Epidermal melanocyte (primary cell): Measurements from ENCODE around the gene DNM2.
"Not testable (repeated sequence)": the region's sequence is repeated elsewhere in the genome, so short reads cannot be mapped to it uniquely, and the experiment has no call there.

Source experiments
- DNase-seq: peaks from one replicate; pipeline ENCODE4 v3.0.0; 2011; ENCODE audit warnings: low spot score; ENCODE audit not compliant: insufficient read length

Gene DNM2

DNA sequence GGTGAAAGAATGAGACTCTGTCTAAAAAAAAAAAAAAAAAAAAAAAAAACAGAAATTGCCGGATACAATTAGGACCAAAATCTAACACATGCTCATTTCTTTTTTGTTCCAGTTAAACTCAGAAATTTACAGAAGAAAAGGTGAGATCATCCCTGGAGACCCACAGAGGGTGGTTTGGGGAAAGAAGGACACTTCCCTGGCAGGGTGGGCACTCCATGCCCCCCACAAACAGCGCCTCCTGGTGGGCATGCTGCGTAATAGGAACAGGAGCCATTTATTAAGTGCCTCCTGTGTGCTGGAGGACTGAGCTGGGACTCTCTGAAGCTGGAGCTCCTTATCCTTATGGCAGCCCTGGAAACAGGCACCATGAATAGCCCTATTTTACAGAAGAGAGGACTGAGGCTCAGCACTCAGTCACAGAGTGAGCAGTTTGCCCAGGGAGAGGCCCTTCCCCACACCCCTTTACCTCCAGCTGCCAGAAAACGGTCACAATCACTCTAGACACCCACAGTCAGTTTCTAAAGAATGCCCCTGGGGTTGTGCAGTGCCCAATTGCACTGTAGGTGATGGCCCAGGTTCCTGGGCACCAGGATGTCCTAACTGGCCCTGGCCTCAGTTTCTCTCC is 140.4 kb downstream of the DNM2 start:
- DNase-seq, result no peak

DNA sequence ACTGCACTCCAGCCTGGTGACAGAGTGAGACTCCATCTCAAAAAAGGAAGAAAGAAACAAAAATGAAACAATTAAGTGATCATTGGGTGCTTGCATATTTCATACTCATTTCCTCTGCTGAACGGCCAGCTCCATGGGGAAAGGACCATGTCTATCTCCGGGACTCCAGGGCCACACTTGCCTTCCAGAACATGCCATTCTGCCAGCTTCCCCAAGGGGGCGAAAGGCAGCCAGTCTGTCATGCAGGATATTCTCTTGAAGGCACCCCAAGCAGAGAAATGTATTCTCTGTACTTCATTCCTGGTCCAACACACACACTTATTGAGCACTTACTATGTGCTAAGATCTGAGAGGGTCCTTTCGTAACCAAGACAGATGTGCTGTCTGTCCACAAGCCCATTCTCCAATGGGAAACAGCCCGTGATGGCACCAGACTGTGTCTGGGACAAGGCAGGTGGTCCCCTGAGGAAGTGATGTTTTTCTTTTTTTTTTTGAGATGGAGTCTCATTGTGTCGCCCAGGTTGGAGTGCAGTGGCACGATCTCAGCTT is 143.3 kb downstream of the DNM2 start:
- no peak for DNase-seq

DNA sequence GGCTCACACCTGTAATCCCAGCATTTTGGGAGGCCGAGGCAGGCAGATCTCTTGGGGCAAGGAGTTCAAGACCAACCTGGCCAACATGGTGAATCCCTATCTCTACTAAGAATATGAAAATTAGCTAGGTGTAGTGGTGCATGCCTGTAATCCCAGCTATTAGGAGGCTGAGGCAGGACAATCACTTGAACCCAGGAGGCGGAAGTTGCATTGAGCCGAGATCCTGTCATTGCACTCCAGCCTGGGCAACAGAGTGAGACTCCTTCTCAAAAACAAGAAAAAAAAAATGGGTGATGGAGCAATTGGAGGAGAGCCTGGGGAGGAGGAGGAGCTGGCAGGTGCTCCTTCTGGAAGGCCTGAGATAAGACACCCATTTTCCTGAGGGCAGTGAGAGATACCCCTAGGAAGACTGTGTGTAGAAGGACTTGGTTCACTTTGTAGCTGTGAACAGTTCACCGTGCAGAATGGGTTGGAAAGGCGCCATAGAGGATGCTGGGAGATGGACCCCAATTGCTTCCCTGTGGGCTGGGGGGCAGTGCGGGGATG is 144.8 kb downstream of the DNM2 start:
- no peak for DNase-seq

DNA sequence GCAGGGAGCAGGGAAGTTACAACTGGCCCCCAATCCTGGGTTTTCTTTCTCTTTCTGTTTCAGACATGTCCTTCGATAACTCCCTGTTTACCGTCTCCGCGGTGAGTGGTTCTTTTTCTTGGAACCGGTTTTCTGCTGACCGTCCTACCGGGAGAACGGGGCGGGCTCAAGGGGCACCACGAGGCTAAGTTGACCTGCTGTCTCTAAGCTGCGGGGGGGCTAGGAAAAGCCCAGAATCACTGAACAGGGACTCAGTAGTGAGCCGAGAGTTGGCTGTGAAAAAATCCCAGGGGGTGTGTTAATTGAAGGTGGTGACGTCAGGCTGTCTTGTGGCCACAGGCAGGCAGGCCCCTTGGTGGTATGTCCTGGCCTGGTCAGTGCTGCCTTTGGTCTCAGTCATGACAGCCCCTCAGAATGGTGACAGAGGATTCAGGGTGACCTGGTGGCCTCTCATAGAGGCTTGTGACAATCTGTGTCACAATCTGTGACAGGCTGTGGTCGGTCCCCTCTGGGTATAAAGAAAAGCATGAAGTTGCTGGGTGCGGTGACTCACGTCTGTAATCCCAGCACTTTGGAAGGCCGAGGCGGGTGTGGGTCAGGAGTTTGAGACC is 145.3 kb downstream of the DNM2 start:
- DNase-seq, result no peak

DNA sequence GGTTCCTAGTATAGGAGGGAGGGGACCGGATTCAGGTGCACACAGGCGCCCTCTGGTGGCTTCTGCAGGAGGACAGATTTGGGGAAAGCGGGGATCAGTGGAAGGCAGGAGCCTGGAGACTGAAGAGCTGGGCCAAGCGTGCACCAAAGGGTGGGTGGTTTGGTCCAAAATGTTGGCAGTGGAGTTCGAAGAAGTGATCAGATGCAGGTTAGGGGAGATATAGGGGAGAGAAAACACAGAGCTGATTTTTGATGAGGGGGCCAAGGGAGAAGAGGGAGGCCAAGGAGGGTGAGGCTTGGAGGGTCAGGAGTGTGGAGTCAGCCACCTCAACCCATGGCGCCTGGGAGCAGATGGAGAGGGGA is 146.6 kb downstream of the DNM2 start:
- peak; percentile 96 for DNase-seq

DNA sequence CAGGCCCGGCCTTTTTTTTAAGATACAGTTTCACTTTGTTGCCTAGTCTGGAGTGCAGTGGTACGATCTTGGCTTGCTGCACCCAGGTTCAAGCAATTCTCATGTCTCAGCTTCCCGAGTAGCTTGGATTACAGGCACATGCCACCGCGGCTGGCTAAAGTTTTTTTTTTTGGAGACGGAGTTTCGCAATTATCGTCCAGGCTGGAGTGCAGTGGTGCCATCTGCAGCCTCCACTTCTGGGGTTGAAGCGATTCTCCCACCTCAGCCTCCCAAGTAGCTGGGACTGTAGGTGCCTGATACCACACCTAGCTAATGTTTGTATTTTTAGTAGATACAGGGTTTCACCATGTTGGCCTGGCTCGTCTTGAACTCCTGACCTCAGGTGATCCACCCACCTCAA is 148.6 kb downstream of the DNM2 start:
- no peak for DNase-seq

DNA sequence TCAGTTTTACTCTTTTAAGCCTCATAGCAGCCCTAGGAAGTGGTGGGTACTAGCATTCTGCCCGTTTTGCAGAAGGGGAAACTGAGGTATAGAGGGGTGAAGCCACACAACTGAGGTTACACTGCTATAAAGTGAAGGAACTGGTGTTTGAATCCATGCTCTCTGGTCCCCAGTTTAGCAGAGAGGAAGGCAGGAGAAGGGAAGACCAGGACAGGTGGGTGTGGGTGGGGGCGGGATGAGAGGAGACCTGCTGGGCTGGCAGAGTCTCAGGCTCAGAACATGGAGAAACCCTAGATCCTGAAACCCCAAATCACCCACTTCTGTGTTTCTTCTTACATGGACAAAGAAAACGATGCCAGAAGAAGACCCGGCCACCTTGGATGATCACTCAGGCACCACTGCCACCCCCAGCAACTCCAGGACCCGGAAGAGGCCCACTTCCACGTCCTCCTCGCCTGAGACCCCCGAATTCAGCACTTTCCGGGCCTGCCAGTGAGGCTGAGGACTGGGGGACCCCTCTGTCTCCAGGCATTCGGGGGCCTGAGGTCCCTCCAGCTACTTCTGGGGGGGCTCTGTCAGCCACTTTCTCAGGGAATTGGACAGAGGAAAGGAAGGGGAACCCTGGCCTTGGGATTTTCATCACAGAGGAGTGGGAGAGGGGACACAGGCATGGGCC is 151.1 kb downstream of the DNM2 start:
- DNase-seq, result no peak

DNA sequence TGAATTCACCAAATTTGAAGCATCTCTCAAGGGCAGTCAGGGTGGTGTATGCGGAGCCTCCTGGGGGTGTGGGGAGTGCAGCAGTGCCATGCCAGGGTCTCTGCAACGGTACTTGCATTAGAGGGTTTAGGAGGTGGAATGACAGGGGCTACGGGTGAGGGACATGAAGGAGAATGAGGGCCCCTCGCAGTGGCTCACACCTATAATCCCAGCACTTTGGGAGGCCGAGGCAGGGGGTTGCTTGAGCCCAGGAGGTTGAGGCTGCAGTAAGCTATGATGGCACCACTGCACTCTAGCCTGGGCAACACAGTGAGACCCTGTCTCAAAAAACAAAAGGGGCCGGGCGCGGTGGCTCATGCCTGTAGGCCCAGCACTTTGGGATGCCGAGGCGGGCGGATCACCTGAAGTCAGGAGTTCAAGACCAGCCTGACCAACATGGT is 152.0 kb downstream of the DNM2 start:
- DNase-seq, result not testable (repeated sequence)

DNA sequence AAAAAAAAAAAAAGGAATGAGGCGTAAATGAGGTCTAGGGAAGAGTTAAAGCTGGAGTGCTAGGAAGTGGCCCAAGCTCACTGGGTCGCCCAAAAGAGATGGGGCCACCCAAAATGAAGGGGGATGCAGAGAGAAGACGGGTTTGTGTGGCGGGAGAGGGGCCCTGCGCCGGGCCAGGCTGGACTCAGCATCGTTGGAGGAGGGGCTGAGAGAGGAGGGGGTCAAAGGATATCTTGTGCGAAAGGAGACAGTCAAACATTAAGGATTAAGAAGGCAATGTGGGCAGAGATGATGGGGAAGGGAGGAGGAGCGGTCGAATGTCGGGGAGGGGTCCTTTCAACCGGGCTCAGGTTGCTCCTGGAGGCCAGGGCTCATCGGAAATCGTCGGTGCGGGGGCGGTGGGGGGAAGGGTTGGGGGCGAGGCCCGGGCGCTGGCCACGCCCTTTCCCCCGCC is 152.6 kb downstream of the DNM2 start:
- DNase-seq, result no peak

DNA sequence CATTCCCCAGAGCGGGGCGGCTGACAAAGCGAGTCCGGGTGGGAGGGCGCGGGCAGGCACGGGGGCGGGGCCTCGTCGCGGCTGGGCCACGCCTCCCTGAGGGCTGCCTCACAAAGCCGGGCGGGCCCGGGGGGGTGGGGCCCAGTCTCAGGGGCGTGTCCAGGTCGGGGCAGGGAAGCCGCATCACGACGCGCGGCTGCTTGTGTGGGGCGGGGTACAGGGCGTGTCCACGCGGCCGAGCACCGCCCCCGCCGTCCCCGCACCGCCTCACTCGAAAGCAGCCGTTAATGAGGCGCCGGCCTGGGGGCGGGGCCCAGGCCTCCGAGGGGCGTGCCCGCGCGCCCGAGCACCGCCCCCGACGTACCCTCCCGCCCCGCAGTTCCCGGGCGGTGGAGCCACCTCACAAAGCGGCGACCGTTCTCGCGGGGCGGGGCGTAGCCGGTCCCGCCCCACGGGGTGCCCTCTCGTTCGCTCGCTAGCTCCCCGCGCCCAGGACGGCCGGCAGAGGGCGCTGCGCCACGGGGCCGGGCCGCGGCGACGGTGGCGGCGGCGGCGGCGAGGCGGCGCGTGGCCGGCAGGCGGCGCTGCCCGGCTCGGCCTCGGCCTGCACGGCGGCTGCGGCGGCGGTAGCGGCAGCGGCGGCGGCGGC is 153.2 kb downstream of the DNM2 start, which contains the start of gene CARM1:
Gene CARM1 (plus strand): TSS at position 599 of the 649 bp plus-strand sequence. CDS start 150 bp downstream, outside the sequence.
- DNase-seq, result peak; percentile 98

DNA sequence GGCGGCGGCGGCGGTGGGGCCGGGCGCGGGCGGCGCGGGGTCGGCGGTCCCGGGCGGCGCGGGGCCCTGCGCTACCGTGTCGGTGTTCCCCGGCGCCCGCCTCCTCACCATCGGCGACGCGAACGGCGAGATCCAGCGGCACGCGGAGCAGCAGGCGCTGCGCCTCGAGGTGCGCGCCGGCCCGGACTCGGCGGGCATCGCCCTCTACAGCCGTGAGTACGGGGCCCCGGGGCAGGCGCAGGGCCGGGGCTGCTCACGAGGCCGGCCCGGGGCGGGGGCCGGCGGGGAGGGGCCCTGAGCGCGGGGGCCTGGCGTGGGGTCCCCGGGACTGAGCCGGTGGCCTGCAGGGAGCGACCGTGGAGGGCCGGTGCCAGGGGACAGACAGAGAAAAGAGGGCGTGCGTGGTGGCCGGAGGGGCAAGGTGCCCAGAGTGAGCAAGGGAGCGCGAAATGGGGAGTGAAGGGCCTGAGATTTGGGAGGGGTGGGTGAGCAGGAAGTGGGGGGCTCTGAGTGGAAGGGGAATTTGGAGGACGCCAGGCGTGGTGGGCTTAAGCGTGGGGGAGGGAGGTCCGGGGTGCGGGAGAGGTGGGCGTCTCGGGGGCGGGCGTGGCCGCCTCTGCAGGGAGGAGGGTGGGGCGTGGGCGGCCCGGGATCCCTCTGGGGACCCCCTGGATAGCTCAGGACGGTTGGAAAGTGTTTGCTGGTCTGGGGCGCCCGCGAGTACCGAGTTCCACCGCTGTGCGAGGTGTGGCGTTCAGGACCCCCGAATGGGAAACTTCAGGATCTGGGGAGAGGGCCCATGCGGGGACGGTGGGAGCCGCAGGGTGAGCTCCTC is 154.0 kb downstream of the DNM2 start:
- DNase-seq, result no peak

DNA sequence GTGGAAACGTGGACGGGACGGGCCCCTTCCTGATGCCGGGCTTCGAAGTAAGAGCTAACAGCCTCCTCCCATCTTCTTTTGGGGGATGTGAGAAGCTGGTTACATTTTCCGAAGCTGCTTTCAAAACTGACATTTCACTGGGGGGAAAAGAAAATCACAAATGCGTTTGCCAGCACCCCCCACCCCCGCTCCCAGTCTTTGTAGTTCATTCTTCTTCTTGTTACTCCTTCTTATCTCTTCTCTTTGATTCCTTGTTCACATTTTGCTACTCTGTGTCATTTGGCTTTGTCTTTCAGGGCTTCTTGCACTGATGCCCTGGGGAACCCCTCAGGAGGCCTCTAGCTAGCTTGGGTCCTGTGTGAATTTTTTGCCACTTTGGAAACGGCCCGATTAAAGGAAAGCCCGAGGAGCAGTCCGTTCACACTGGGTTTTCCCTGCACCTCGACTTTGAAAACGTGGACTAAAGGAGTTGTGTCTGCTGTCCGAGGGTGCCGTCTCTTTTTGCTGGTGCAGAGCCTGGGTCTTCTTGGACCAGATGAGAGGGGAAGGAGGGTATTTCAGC is 154.7 kb downstream of the DNM2 start:
- DNase-seq, result no peak

DNA sequence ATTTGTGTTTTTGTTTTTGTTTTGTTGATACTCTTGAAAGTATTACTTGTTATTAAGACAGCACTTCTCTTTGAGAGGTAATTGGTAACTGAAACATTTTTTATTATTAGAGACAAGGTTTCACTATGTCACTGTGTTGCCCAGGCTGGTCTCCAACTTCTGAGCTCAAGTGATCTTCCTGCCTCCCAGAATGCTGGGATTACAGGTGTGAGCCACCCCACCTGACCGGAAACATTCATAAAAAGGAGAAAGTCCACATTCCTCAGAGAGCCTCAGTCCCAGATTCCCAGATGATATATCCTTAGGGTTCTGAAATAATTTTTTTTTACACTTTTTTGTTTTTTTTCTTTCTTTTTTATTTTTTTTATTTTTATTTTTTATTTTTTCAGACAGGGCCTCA is 156.1 kb downstream of the DNM2 start:
- no peak for DNase-seq

DNA sequence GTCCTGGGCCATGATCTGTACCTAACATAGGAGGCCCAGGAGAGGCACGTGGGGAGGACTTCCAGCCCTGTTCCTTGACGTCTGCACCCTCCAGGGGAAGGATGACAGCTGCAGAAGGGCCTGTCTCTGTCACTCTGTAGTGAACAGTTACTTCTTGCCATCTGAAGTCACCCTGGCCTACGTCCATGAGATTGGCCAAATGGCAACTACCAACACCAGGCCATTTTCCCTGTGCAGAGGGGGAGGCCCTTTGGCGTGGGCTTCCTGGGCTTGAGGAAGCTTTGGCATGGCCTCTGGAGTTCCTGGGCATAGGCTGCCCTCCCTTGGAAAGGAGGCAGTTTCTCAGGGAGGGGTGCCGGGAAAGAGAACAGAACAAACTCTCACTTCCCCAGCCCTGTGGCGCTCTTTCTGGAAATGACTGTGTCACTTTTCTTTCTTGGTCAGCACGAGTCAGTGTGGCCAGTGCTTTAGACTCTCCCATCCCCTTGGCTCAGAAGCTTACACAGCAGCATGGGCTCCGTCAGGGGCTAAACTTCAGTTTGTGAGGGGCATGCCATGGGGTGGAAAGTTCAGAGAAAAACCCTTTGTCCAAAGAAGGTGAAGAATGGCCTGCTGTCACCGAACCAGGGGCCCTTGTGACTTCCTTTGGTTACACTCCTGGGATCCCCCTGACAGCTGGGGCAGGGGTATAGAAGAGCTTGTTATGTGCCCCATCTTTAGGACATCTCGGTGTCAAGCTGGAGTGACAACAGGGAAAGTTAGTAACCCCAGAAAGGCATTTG is 158.8 kb downstream of the DNM2 start:
- no peak for DNase-seq

DNA sequence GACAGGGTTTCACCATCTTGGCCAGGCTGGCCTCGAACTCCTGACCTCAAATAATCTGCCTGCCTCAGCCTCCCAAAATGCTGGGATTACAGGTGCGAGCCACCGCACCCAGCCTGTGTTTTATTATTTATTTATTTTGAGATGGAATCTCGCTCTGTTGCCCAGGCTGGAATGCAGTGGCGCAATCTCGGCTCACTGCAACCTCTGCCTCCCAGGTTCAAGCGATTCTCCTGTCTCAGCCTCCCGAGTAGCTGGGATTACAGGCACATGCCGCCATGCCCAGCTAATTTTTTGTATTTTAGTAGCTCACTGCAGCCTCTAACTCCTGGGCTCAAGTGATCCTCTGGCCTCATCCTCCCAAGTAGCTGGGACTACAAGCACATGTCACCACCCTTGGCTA is 159.7 kb downstream of the DNM2 start:
- not testable (repeated sequence) for DNase-seq

DNA sequence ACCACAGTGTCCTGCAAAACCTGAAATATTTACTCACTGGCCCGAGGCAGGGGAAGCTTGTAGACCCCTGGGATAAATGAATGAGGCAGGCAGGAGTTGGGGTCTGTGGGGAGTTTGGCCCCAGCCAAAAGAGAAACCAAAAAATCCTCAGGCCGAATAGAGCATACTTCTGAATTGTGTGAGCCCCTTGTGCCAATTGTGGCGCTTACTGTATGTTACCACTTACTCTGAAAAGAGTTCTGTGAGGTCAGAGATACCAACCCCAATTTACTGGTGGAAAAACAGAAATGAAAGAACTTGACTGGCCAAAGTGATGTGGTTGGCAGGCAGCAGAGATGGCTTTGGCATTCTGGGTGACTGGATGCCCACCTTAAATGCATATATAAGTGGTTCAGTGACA is 160.4 kb downstream of the DNM2 start:
- no peak for DNase-seq
